Endothelial cell of hepatic sinusoid (primary cell): Measurements from ENCODE around the gene CCDC14.
"Not testable (repeated sequence)": the region's sequence is repeated elsewhere in the genome, so short reads cannot be mapped to it uniquely, and the experiment has no call there.

Experiments used
- in situ Hi-C: cut with HindIII; loops from 2 replicates; pipeline ENCODE4 v1.10.0; 2017; ENCODE audit warnings: low sequenced_read_pairs

Gene CCDC14

GRCh38 chr3:123966799-123967198 is 5.8 kb upstream of the CCDC14 start:
- in situ Hi-C loops, result not testable (repeated sequence)

GRCh38 chr3:123964793-123965192 is 3.8 kb upstream of the CCDC14 start:
- in situ Hi-C loops, result not testable (repeated sequence)

DNA sequence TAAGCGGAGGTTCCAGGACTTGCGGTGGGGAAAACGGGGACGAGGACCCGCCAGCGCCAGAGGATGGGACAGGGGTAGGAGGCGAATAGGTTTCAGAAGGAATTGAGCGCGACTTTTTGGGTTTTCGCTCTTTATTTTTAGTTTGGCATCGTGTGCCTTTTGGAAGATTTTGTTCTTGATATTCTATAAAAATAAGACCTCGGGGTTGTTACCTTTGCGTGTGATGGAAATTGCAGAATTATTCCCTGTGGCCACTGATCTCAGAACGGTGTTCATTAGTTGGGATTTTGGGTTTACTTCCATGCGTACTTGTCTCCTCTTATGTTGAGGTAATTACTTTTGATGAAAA is 453 bp upstream of the CCDC14 start:
- in situ Hi-C loops, result no loop called here

DNA sequence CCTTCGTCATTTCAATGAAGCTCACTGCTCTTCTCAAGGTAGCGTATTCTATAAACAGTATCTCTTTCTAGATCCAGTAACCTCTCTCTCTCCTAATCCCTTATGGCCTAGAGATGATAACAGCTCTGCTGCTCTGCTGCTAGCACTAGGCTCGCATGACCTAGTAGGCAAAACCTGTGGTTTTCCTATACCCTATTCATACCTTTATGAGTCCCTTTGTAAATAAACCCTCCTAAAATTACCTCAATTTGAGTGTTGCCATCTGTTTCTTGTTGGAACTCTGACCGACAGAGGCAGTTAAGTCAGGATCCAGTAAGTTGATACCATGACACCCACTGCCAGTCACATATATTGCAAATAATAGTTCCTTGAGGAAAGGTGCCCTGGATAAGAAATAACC is 7.3 kb downstream of the CCDC14 start:
- in situ Hi-C loops, result no loop called here

- in situ Hi-C loops, result no loop called here
Observed at GRCh38 chr3:123952844-123953520, 8.0 kb downstream of the CCDC14 start.

- in situ Hi-C loops, result no loop called here
Observed at GRCh38 chr3:123951522-123952447, 9.2 kb downstream of the CCDC14 start.

GRCh38 chr3:123949641-123950040 is 11.4 kb downstream of the CCDC14 start:
- in situ Hi-C loops, result no loop called here

- in situ Hi-C loops, result no loop called here
Observed at GRCh38 chr3:123948449-123948848, 12.6 kb downstream of the CCDC14 start.

DNA sequence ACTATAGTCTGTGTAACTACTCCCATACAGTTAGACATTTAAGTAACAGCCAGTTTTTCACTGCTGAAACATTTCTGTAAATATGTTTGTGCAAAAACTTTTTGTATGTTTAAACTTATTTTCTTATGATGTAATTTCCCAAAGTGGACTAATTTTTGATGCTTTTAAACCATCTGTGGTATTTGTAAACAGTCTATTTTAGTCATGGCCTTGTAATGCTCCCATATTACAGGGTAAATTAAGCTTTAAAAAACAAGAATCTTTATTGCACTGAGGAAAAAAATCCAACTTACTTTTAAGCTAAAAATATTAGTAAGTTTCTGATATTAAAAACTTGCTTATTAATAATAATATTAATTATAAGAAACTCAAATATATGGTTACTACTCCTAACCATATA is 13.5 kb downstream of the CCDC14 start:
- in situ Hi-C loops, result no loop called here

- in situ Hi-C loops, result no loop called here
Observed at GRCh38 chr3:123941542-123941941, 19.5 kb downstream of the CCDC14 start.

GRCh38 chr3:123941121-123941520 is 19.9 kb downstream of the CCDC14 start:
- in situ Hi-C loops, result no loop called here

DNA sequence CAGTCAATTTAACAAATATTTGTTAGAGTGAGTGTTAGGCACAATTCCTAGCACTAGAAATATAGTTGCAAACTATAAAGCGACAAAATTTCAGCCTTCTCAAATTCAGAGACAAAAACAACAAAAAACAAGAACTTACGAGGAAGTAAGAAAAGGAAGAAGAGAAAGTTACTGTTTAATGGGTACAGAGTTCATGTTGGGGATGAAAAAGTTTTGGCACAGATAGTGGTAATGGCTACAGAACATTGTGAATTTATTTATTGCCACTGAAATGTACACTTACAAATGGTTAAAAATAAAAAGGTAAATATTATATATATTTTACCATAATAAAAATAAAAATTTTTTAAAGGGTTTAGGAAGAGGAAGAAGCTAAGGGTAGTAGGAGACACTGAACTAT is 21.3 kb downstream of the CCDC14 start:
- in situ Hi-C loops, result no loop called here

GRCh38 chr3:123936400-123936799 is 24.6 kb downstream of the CCDC14 start:
- in situ Hi-C loops, result no loop called here

DNA sequence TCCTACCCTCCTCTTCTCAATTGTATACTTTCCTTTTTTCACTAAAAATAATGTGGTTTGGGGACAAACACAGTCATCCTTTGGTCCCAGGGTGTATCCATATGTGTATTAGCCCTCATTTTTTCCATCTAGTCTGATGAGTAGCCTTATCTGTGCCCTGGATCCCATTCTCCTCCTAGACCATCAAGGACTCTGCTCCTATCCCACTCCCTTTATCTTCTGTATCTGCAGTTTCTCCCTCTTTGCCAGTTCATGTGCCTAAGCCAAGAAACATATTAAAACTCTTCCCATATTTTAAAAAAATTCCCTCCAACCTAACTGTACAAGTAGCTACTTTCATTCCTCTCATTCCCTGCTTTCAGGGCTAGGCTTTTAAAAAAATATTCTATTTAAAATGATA is 25.2 kb downstream of the CCDC14 start:
- in situ Hi-C loops, result no loop called here

- in situ Hi-C loops, result no loop called here
Observed at GRCh38 chr3:123934250-123934649, 26.8 kb downstream of the CCDC14 start.

- in situ Hi-C loops, result no loop called here
Observed at GRCh38 chr3:123930445-123930844, 30.6 kb downstream of the CCDC14 start.

DNA sequence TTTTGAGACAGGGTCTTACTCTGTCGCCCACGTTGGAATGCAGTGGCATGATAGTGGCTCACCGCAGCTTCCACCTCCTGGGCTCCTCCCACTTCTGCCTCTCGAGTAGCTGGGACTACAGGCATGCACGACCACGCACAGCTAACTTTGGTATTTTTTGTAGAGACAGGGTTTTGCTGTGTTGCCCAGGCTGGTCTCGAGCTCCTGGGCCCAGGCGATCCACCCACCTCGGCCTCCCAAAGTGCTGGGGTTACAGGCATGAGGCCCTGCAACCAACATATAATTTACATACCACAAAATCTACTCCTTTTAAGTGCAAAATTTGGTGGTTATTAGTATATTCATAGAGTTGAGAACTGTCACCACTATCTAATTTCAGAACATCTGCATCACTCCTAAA is 31.7 kb downstream of the CCDC14 start:
- in situ Hi-C loops, result no loop called here

DNA sequence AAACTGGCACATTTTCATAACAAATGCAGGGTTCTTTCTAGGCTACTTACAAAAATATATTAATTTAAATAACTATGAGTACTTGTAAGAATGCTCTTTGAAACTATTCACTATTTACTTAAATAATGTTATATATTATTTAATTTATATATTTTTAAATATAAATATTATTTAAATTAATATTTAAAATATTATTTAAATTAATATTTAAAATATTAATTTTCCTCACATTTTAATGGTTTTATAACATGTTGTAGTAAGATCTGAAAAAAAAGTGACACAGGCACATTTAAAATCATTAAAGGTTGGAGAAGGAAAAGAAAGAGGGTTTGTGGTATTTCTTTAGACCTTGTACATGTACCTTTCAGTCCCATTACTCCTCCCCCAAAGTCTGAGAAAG is 34.6 kb downstream of the CCDC14 start:
- in situ Hi-C loops, result no loop called here

- in situ Hi-C loops, result no loop called here
Observed at GRCh38 chr3:123920868-123921267, 40.2 kb downstream of the CCDC14 start.

DNA sequence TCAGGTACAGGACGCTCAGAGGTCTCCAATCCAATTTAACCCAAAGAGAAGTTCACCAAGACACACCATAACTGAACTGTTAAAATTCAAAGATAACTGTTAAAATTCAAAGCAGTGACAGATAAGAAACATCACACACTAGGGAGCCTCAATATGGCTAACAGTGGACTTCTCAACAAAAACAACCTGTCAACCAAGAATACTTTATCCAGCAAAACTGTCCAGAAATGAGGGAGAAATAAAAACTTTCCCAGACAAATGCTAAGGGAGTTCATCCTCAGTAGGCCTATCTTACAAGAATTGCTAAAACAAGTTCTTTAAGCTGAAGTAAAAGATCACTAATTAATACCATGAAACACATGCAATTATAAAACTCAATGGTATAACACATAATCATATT is 40.6 kb downstream of the CCDC14 start:
- in situ Hi-C loops, result no loop called here

DNA sequence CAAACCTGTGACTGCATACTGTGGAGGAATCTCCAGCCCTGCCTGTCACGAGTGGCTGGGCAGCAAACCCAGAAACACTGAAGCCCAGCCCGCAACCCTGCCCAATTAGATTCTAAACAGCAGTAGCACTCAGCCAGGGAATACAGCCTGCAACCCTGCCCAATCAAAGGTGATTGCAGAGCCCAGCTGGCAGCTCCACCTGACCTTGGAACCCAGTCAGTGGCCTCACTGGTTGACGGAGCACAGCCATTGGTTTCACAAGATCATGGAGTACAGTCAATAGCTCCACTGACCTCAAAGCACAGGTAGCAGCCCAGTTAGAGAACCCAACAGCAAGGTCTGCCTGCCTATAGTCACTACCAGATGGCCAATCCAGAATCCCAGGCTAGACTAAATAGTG is 41.7 kb downstream of the CCDC14 start:
- in situ Hi-C loops, result no loop called here

DNA sequence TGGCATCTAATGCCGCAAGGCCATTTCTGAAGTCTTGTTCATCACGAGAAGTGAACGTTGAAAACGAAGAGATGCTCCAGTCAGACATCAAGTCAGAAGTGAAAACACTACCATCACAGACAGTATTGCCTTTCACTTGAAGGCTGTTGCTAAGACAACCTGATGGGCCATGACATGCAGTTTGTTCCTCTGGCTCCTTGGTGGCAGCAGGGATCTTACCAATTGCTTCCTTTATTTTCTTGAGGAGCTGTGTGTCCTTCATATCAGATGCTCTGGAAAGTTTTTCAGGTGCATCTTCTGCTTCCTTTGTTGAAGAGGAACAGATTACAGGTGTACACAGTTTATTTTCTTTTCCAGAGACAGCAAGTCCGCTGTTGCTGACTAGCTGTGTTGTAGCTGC is 46.2 kb downstream of the CCDC14 start:
- in situ Hi-C loops, result no loop called here
